Fibroblast of skin of right biceps (primary cell): Measurements from ENCODE around the gene EDEM2.
"Not testable (repeated sequence)": the region's sequence is repeated elsewhere in the genome, so short reads cannot be mapped to it uniquely, and the experiment has no call there.

Experiments
- DNase-seq: peaks from one replicate; pipeline ENCODE4 v3.0.0-alpha.2; 2013

EDEM2 gene

DNA sequence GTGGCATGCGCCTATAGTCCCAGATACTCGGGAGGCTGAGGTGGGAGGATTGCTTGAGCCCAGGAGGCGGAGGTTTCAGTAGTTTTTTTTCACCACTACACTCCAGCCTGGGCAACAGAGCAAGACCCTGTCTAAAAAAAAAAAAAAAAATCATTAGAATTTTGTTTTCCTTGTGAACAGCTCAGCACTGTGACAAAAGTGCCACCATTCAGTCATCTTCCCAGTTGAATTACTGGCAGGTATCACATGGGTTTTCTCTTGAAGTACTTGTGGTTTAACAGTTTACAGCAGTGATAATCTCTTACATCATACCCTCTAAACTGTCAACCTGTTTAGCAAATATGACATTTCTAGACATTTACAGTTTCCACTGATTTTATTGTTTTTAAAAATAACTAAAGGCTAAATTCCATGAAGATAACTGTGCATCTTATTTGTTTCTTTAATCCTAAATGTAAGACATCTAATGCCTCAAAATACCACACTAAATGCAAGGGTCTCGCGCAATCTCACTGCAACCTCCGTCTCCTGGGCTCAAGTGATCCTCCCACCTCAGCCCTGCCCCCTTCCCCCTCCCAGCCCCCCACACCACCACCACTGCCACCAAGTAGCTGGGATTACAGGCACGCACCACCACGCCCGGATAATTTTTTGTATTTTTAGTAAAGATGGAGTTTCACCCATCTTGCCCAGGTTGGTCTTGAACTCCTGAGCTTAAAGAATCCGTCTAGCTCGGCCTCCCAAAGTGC lies 61.5 kb downstream of the EDEM2 start:
- no peak for DNase-seq

DNA sequence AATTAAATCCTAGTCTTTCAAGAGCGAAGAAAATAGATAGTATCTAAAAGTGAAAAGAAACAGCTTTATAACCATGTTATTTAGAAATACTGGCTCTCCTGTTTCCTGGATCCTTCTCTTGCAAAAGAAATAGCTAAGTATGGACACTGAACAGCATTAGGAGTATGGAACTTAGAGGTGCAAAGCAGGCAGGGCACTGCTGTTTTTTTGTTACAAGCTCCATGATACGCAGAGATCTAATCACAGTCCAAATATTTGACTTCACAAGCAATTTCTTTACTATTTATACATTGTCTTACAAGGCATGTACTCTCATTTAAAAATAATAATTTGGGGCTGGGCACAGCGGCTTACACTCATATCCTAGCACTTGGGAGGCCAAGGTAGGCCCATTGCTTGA lies 62.1 kb downstream of the EDEM2 start:
- DNase-seq = no peak

DNA sequence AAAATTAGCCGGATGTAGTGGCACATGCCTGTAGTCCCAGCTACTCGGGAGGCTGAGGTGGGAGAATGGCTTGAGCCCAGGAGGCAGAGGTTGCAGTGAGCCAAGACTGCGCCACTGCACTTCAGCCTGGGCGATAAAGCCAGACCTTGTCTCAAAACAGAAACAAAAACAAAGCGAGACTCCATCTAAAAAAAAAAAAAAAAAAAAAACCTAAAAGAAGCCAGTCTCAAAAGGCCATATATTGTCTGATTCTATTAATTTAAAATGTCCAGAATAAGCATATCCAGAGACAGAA lies 66.8 kb downstream of the EDEM2 start:
- DNase-seq = not testable (repeated sequence)

DNA sequence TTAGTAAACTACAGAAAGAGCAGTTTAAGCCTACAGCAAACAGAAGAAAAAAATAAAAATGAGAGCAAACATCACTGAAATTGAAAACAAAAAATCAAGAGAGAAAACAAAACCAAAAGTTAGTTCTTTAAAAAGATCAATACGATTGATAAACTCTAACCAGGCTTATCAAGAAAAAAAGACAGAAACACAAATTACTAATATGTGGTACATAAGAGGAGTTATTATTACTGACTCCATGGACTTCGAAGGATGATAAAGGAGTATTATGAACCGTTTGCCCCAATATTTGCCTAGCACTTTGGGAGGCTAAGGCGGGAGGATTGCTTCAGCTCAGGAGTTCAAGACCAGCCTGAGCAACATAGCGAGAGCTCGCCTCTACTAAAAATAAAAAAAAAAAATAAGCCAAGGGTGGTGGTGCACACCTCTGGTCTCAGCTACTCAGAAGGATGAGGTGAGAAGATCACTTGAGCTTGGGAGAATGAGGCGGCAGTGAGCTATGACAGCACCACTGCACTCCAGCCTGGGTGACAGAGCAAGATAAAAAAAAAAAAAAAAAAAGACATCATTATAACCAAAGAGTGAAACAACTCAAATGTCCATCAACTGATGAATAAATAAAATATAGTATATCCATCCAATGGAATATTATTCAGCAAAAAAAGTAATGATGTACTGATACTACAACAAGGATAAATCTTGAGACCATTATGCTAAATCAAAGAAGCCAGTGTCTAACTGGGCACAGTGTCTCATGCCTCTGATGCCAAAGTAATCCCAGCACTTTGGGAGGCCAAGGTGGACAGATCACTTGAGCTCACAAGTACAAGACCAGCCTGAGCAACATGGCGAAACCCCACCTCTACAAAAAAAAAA lies 67.4 kb downstream of the EDEM2 start:
- no peak for DNase-seq

DNA sequence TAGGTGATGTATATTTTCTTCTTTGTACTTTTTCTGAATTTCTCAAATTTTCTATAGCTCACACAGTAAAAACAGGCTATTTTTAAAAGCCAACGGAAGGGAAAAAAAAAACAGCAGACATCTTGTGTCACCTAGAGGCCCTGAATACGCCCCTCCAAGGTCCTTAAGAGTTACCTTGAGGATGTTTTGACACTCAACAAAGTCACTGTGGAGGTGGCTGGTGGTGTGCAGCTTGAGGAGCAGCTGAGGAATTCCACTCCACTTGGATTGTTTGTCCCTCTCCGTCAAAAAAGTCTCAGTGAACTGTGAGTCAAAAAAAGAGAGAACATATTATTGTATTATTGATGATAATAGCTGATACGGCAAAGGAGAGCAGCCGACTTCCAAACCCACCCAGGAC lies 69.3 kb downstream of the EDEM2 start:
- DNase-seq = no peak

DNA sequence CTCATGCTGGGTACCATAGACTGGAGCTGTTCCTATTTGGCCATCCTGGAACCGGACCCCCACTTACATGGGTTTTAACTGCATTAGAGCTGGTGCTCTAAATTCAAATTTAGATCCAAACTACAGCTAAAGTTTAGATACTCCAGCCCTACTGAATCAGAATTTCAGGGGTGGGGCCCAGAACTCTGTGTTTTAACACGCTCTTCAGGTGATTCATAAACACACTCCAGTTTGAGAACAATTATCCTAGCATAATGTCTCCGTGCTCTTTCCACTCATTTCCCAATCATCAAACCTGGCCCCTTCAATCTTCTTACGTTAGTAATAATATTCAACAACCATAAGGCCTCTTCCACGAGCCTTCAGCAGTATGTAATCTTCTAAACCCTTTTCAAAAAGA lies 69.8 kb downstream of the EDEM2 start:
- DNase-seq = no peak

DNA sequence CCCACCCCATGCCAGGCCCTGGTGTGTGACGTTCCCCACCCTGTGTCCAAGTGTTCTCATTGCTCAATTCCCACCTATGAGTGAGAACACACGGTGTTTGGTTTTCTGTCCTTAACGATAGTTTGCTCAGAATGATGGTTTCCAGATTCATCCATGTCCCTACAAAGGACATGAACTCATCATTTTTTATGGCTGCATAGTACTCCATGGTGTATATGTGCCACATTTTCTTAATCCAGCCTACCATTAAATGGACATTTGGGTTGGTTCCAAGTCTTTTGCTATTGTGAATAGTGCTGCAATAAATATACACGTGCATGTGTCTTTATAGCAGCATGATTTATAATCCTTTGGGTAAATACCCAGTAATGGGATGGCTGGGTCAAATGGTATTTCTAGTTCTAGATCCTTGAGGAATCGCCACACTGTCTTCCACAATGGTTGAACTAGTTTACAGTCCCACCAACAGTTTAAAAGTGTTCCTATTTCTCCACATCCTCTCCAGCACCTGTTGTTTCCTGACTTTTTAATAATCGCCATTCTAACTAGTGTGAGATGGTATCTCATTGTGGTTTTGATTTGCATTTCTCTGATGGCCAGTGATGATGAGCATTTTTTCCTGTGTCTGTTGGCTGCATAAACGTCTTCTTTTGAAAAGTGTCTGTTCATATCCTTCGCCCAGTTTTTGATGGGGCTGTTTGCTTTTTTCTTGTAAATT lies 75.5 kb downstream of the EDEM2 start:
- DNase-seq = not testable (repeated sequence)

DNA sequence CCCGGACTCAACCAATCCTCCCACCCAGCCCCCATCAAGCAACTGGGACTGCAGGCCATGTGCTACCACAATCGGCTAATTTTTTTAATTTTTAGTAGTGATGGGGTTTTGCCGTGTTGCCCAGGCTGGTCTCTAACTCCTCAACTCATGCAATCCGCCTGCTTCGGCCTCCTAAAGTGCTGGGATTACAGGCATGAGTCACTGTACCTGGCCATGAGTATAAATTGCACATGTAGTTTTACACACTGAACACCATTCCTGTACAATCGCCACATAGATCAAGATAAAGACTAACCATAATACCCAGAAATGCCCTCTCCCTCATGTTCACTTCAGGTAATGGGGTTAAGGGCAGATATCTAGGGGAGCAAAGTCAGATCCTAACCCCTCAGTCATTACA lies 80.9 kb downstream of the EDEM2 start:
- DNase-seq = no peak
